ENCODE data around the gene DIS3L2.
"Not testable (repeated sequence)": the region's sequence is repeated elsewhere in the genome, so short reads cannot be mapped to it uniquely, and the experiment has no call there.

The DIS3L2 gene

DNA sequence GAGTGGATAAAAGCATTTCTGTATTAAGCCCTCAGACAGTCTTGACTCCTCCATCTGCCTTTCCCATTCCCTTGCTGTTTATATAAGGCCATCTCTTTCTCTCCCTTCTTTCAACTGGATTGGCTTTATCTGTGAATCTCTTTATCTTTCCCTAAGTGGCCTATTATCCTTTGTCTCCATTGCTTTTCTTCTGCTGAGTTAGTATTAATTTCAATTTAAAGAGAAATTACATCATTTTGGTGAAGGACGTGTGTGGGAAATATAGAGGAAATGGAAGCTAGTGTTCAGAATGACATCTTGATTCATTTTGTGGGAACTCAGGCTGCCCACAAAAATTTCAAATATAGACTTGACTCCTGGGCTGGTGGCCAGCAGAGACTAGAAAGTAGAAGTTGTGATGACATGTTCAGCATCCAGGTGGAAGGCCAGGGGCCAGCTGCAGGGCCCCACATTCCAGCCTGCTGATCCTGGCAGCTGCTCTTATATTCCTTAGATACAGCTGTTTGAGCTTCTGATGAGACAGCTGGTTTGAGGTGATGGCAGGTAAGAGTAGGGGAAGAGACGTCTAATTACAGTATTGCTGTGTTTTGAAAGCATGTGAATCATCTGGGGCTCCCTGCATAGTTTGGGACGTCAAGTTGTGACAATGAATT is 52.3 kb downstream of the DIS3L2 start:
- DNase-seq, result peak; percentile 94

DNA sequence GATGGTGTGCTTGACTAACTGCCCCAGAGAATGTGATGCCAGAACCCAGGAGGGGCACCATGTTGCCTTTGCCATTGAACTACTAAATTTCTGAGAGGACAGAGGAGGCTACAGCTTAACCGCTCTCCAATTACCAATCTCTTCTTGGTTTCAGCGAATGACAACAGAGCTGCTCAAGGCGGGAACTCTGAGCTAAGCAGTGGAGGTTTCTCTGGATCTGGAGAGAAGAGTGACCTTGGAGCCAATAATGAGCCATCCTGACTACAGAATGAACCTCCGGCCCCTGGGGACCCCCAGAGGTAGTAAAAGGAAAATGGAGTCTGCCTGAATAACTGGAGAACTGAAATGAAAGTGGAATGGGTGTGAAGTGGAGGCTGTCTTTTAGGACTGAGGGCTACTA is 53.2 kb downstream of the DIS3L2 start:
- DNase-seq, result no peak

DNA sequence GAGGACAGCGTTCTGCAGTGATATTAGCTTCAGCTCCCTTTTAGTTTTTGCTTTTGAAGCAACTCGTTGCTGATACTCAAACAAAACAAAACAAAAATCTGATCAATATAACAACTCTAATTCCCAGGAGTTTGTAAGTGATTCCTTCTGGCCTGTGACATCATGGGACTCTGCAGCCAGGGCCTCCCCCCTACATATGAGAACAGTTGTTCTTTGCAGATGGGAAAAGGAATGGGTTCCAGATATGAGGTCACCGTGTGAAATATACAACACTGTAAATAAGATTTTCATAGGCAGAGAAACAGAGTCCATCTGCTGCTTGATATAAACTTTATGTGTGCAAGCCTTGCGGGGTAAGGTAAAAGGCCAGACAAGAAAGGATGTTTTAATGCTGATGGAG is 56.7 kb downstream of the DIS3L2 start:
- DNase-seq, result no peak

DNA sequence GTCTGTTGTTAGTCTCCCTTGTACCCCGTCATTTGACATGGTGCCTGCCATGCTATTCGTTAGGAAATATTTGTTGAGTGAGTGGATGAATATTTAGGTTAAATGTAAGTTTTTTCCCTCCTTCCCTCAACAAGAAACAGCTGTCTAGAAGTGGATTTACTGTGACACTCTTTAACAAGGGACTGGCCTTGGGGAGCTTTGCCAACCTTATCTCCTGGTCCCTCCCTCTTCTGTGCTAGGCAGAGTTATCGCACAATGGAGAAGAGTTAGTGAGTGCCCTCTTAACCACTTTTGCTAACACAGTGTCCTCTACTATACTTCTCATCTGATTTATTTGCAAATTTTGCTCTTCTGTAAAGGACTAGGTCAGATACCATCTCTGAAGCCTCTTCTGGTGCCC is 61.2 kb downstream of the DIS3L2 start:
- peak; percentile 24 for DNase-seq

DNA sequence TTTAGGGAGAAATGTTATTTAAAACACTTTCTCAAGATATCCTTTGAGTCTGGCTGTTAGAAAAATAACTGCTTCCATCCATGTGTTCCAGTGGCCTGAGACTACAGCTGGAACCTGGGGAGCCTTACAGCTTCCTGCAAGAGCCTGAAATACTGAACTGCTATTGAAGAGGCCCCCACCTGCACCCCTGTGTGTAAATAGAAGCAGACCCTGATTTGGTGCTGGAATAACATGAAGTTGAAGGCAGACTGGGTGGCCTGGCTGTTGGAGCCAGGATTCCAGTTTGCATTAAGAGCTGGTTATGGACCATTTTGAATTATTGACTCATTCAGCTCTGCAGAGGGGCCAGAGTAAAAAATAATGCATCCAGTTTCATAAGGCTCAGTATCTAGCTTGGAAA is 61.9 kb downstream of the DIS3L2 start:
- DNase-seq, result no peak

DNA sequence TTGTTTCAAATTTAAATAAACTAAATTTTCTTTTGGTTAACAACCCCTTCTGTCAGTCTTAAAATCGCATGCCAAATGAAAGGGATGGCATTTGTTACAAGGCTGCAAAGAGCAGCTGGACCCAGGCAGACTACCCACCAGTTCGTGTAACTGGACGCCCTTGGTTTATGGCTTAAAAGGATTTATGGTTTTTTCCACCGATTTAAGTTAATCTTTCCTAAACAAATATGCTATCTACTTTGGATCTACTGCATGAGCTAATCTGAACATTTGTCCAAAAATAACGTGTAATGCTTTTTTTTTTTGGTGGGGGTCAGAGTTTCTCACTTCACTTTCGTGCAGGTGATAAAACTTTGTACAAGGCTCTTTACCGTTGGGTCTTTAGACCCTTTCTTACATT is 62.9 kb downstream of the DIS3L2 start:
- no peak for DNase-seq

DNA sequence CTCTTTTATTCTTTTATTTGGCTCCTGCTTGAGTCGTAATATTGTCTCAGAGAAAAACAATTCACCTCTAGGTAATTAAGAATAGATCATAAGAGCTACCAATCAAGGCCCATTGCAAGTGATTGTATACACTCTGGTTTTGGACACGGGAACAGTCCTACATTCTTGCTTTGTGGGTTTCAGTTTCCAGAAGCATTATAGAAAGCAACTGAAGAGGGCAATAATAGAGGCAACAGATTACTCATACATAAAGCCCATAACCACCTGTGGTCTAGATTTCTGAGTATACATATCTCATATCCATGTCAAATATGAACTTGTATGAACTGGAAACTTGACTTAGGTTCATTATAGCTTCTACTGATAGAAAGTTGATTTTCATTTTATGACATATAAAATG is 65.4 kb downstream of the DIS3L2 start:
- DNase-seq, result no peak

DNA sequence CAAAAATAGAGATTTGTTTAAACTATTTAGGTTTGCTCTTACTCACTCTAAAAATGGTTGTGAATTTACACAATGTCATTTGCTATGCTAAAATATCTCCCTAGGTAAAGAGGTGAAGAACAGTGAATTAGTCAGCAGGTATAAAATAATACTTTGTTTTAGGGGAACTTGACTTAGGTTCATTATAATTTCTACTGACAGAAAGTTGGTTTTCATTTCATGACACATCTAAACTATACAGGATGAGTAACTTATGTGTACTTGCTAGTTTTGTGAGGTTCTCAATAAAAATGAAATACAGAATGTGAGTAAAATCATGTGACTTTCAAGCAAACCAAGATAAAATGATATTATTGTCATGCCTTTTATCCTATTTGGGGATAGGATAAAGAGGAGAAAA is 66.0 kb downstream of the DIS3L2 start:
- DNase-seq, result no peak

DNA sequence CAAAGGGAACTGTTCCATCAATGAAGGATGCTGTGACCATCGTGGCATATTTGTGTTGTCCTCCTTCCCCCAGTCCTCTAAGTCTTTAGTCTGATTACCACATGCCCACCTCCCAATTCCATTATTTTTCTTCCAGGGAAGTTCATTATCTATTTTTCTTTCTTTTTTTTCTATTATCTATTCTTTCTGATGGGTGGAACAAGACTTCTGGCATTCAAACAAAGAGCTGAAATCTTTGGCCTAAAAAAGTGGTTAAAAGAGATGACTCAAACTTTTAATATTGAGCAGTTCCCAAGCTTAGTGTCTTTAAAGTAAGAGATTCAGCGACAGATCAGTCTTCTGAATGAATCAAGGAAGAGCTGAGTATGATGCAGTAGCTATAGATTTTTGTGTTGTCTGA is 66.6 kb downstream of the DIS3L2 start:
- DNase-seq, result no peak

DNA sequence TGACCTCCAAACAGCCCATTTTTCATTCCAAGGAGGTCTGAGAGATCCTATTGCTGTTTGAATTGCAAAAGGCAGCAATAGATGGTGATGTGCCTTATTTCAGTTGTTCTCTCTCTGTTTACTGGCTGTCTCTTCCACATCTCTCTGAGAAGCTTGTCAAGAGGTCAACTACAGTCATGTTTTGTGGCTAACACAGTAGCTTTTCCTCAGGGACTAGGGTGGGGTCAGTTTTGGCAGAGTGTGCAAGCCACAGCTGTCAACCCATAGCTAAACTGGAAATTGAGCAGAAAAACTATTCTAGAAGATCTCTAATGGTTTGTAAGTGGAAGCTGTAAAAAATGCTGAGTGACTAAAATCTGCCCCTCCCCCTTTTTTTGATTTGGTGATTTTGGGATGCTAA is 67.1 kb downstream of the DIS3L2 start:
- peak; percentile 41 for DNase-seq

DNA sequence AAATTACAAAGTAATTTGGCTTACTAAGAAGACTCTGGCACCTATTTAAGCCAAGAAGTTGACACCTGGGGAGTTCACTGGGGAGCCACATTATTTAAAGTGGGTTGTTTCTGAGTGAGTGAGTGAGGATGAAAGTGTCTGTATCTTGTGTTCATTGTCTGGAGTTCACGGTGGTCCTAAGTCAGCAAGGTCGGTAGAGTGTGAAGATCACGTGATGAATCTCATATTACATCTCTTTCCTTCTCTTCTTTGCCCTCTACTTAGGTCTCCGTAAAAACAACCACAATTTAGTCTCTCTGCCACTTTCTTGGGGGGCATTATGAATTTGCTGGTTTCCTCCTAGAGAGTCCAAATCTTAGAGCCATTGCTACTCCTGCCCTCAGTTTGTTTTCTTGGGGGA is 67.8 kb downstream of the DIS3L2 start:
- DNase-seq, result no peak

DNA sequence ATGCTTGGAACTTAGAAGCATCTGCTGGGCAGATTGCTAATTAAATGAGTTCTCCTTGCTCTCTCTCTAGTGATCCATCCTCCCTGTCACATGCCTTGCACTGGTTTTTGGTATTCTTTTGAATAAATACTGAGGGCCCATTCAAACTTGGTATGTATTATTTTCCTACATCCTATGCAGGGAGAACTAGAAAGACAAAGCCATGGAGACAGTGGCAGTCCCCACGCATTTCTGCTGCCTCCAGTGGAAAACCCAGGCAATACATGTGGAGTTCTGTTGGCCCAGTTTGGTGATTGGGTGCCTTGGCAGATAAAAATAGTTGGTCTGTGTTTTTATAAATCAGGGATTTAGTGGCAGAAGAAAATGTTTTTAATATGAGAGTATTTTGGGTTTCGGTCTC is 68.7 kb downstream of the DIS3L2 start:
- DNase-seq, result no peak

DNA sequence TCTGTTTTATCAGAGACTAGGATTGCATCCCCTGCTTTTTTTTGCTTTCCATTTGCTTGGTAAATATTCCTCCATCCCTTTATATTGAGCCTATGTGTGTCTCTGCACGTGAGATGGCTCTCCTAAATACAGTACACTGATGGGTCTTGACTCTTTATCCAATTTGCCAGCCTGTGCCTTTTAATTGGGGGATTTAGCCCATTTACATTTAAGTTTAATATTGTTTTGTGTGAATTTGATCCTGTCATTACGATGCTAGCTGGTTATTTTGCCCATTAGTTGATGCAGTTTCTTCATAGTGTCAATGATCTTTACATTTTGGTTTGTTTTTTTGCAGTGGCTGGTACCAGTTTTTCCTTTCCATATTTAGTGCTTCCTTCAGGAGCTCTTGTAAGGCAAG is 73.8 kb downstream of the DIS3L2 start:
- DNase-seq, result not testable (repeated sequence)

DNA sequence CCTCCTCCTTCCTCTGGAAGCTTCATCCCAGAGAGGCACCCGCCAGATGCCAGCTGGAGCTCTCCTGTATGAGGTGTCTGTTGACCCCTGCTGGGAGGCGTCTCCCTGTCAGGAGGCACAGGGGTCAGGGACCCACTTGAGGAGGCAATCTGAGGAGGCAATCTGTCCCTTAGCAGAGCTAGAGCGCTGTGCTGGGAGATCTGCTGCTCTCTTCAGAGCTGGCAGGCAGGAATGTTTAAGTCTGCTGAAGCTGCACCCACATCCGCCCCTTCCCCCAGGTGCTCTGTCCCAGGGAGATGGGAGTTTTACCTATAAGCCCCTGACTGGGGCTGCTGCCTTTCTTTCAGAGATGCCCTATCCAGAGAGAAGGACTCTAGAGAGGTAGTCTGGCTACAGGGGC is 75.4 kb downstream of the DIS3L2 start:
- not testable (repeated sequence) for DNase-seq

DNA sequence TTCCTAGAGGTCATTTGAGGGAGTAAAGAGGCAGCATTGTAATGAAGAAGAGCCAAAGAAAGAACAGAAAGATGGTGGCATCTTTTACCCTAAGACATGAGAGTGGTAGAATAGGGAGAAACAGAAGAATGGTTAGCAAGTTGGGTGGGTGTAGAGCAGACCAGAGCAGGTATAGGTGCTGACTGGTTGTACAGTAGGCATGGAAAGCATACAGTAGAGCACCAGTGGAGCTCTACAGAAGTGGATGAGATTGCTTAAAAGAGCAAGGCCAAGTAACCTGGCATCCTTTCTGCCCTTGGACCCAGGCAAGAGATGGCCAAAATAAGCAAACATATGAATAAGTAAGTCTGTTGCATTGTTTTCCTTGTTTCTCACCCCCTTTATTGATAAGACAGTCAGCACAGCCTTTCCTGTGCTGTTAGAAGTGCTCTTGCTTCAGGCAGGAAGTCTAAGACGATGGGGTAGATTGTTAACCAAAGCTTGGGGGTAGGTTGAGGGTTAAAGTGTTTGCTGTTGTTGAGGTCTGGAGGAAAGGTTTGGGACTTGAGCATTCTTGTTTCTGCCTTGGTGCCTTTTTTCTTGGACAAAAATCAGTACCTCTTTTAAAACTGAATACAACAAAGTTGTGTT is 76.9 kb downstream of the DIS3L2 start:
- DNase-seq, result no peak

DNA sequence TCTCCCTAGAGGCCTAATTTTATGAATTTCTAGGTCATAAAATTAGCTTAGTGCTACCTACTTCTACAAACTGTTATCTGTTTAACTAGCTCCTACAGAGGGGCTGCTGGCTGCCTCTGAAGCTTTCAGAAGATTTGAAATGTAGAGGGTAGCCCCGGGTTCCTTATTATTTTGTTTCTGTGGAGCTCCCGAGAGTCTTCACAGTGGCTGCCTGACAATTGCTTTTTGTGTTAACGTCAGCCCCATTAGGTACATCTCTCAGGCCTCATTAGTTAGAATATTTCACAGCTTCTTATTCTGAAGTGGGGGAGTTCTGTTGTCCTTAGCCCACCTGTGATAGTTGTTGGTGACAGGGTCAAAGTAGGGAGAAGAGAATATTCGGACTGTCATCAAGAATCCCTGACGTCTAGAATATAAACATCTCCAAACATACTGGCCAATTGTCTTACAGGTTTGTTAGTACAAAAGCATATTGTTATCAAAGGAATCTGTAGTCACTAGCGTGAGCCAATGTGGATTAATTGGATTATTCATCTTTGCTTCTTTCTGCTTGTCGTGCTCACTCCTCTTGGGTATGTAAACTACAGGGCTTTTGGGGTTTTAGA is 77.5 kb downstream of the DIS3L2 start:
- no peak for DNase-seq

DNA sequence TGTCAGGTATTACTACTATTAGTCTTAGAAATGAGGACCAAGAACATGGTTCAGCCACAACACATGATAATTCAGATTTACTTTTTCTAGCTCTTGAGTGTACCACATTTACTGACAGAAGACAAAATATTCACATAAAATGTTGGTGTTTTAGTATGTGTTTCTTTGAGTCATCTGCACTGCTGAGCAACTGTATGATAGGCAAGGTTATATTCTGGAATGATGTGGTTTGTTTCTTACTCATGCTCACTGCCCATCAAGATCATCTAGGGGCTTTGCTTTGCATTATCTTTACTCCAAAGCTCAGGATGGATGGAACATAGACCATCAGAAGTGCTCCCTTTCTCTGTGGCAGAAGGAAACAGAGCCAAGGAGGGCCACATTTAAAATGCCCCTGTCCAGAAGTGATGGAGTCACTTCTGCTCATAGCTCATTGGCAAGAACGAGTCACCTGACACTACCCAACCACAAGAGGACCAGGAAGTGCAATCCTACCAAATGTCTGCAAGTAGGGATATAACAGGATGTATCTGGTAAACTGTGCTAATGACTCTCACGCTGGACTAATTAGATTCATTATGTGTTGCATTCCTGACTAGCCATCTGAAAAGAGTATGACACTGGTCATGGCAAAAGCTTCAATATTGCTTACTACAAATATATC is 81.5 kb downstream of the DIS3L2 start:
- no peak for DNase-seq

DNA sequence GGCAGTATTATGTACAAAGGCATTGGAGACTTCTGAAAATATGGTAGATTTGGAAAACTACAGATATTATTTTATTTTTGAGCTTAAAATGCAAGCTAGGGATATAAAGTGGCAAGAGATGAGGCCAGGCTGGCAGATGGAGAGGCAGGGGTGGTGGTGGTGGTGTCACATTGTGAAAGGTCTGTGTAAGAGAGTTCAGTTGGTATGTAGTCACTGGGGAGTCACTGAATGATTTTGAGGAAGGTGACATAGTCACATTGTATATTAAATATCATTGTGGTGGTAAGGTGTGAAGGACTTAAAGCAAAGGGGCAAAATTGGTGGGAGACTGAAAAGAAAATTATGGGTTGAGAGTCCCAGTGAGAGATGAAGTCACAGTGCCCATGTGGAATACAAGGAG is 82.5 kb downstream of the DIS3L2 start:
- no peak for DNase-seq

DNA sequence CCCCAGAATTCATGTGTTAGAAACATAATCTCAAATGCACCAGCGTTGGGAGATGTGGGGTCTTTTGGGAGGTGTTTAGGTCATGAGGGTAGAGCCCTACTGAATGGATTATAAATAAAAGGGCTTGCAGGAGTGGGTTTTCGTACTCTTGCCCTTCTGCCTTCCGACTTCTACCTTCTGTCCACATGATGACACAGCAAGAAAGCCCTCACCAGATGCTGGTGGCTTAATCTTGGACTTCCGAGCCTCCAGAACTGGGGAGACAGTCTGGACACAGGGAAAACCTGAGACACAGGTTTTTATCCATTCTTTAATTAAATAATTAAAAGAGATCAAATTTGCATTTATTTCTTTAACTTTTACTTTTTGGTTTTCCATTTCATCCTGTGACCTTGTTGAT is 87.8 kb downstream of the DIS3L2 start:
- no peak for DNase-seq

DNA sequence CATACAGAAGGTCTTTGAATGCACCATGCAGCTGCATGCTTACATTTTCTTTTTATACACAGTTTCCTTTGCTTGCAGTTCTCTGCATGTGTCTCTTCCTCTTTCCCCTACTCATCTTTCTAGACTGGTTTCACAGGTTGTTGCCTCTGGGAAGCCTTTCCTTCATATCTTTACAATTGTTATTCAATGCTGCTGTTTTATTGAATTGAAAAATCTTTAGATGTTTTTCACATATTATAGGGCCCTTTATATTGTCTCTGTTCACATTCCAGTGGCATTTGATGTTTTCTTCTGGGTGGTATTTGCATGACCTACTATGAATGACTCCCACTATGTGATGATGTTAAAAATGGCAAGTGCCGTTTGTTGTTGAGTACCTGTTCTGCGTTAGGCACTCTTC is 91.1 kb downstream of the DIS3L2 start:
- DNase-seq, result no peak

DNA sequence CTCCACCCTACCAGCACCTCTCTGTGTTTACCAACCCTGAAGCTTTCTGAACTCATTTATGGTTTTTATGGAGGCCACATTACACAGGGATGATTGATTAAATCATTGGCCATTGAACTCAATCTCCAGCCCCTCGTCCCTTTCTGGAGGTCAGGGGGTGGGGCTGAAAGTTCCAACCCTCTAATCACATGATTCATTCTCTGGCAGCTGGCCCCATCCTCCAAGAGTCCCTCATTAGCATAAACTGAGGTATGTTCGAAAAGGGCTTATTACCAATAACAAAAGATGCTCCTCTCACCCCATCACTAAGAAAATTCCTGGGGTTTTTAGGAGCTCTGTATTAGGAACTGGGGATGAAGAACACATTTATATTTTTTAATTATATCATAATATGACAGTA is 92.3 kb downstream of the DIS3L2 start:
- DNase-seq, result no peak

DNA sequence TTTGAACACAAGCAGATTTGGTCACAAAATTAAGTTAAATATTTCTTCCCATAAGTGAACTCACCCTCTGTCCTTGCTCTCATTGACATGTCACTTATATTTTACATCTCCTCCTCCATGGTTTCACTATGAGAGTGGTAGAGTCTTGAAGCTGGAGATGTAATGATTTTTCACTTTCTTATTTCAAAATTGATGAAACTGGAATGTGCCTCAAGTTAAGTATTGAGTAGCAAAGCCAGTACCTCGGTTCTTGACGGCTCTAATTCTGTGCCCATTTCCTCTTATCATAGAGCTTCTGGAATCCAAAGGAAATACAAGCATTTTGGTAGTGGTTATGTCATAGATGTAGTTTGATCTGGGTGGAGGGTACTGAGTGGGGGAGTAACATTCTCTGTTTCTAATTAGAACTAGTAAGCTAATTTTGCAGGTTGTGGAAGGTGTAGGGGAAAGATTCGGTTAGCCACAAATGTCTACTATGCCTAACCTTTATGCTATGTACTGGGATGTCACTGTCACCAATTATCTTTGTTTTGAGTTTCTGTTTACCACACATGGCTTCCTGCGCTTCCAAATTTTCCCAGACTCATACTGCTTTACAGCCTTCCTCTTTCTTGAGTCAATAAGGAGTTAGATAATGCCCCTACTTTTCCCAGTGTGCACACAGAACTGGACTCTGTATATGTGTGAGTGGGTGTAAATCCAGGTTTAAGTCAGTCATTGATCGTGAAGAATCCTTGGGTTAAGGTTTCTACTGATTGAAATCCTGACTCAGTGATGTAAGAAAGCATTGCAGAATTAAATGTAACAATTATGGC is 96.8 kb downstream of the DIS3L2 start:
- DNase-seq, result no peak

DNA sequence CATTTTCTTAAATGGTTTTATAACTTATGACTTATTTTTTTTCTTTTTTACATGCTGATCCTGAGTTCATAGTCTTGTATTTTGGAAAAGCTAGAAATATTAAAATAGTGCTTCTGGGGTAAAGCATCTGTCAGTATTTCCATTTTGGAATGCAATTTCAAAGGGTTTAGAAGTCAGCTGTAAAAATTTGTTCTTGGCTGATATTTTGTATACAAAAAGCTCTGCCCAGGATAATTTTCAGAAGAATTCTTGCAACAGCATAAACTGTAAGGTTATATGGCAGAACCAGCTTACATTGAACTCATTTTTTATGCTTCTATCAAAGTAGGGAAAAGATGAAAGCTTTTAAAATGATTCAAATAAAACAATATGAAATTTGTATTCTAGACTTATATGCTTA is 97.4 kb downstream of the DIS3L2 start:
- DNase-seq, result no peak
